Liver (tissue), 9 donors: ENCODE measurements around the gene DAAM1. TPM values are rescaled to one million over a fixed set of nuclear protein-coding genes. Genes with fewer than 3 reads are reported as not detected.
A peak's percentile ranks its signal among the peaks of the same experiment; 100 is the strongest.

Experiments
- DNase-seq: peaks from one replicate; pipeline ENCODE4 v3.0.0-alpha.2; 2017; ENCODE audit warnings: low spot score
- H3K27ac ChIP-seq, 2 donors: one replicate each; pipeline ENCODE4 v1.7.0; 2013; ENCODE audit warnings: inconsistent platforms in 2 of 2, low read length in 2 of 2, control low read depth in 1 of 2, low read depth in 1 of 2, mild to moderate bottlenecking in 1 of 2
- H3K27me3 ChIP-seq, 4 donors: one replicate each; pipeline versions ENCODE4 v1.6.1 to v1.7.0; 2013; ENCODE audit warnings: low read length in 3 of 4, inconsistent platforms in 1 of 4, mild to moderate bottlenecking in 1 of 4, moderate library complexity in 1 of 4; ENCODE audit not compliant: control insufficient read depth in 4 of 4, insufficient read depth in 4 of 4
- H3K36me3 ChIP-seq, 4 donors: one replicate each; pipeline versions ENCODE4 v1.6.1 to v1.7.0; 2013; ENCODE audit warnings: low read length in 3 of 4, mild to moderate bottlenecking in 3 of 4, low read depth in 1 of 4, moderate library complexity in 1 of 4; ENCODE audit not compliant: control insufficient read depth in 4 of 4, insufficient read depth in 3 of 4
- H3K4me1 ChIP-seq, 4 donors: one replicate each; pipeline versions ENCODE4 v1.6.1 to v1.7.0; 2013; ENCODE audit warnings: low read length in 3 of 4, mild to moderate bottlenecking in 3 of 4, moderate library complexity in 1 of 4; ENCODE audit not compliant: control insufficient read depth in 4 of 4, insufficient read depth in 4 of 4
- H3K4me3 ChIP-seq, 3 donors: one replicate each; pipeline versions ENCODE4 v1.6.1 to v1.7.0; 2013; ENCODE audit warnings: low read length in 3 of 3, control low read depth in 1 of 3, low read depth in 1 of 3, mild to moderate bottlenecking in 1 of 3
- H3K9ac ChIP-seq, 2 donors: one replicate each; pipeline ENCODE4 v1.7.0; 2013; ENCODE audit warnings: low read length in 2 of 2, mild to moderate bottlenecking in 2 of 2, moderate library complexity in 2 of 2, control low read depth in 1 of 2, low read depth in 1 of 2
- H3K9me3 ChIP-seq, 4 donors: one replicate each; pipeline versions ENCODE4 v1.6.1 to v1.7.0; 2013; ENCODE audit warnings: low read length in 3 of 4; ENCODE audit not compliant: control insufficient read depth in 4 of 4
- ATF3 ChIP-seq: IDR thresholded peaks from 2 replicates; pipeline ENCODE4 v1.6.1; 2016; ENCODE audit warnings: antibody characterized with exemption
- EGR1 ChIP-seq, 2 donors: IDR thresholded peaks; 2 replicates each; pipeline ENCODE4 v1.6.1; 2016 to 2018; ENCODE audit warnings: antibody characterized with exemption in 2 of 2, low read depth in 2 of 2
- FOXA1 ChIP-seq: IDR thresholded peaks from 2 replicates; pipeline ENCODE4 v1.6.1; 2016; ENCODE audit warnings: antibody characterized with exemption
- FOXA2 ChIP-seq: IDR thresholded peaks from 2 replicates; pipeline ENCODE4 v1.6.1; 2016; ENCODE audit warnings: antibody characterized with exemption
- GABPA ChIP-seq, 2 donors: IDR thresholded peaks in 1 of 2; conservative IDR thresholded peaks in 1 of 2; 2 replicates each; pipeline ENCODE4 v1.6.1; 2016; ENCODE audit warnings: antibody characterized with exemption in 2 of 2, mild to moderate bottlenecking in 1 of 2, moderate library complexity in 1 of 2
- HNF4A ChIP-seq, 2 donors: conservative IDR thresholded peaks; 2 replicates each; pipeline ENCODE4 v1.6.1; 2016; ENCODE audit warnings: antibody characterized with exemption in 2 of 2, mild to moderate bottlenecking in 2 of 2
- HNF4G ChIP-seq: IDR thresholded peaks from 2 replicates; pipeline ENCODE4 v1.6.1; 2016; ENCODE audit warnings: antibody characterized with exemption
- MAX ChIP-seq: IDR thresholded peaks from 2 replicates; pipeline ENCODE4 v1.6.1; 2016; ENCODE audit warnings: antibody characterized with exemption
- NR2F2 ChIP-seq: IDR thresholded peaks from 2 replicates; pipeline ENCODE4 v1.6.1; 2016; ENCODE audit warnings: antibody characterized with exemption
- RAD21 ChIP-seq, 2 donors: IDR thresholded peaks; 2 replicates each; pipeline ENCODE4 v1.6.1; 2016; ENCODE audit warnings: antibody characterized with exemption in 2 of 2, mild to moderate bottlenecking in 2 of 2
- REST ChIP-seq: IDR thresholded peaks from 2 replicates; pipeline ENCODE4 v1.6.1; 2016; ENCODE audit warnings: antibody characterized with exemption, mild to moderate bottlenecking
- RXRA ChIP-seq, 2 donors: IDR thresholded peaks; 2 replicates each; pipeline ENCODE4 v1.6.1; 2017 to 2018; ENCODE audit warnings: antibody characterized with exemption in 2 of 2, mild to moderate bottlenecking in 1 of 2
- SP1 ChIP-seq: IDR thresholded peaks from 2 replicates; pipeline ENCODE4 v1.6.1; 2018; ENCODE audit warnings: antibody characterized with exemption, mild to moderate bottlenecking
- TAF1 ChIP-seq: conservative IDR thresholded peaks from 2 replicates; pipeline ENCODE4 v1.6.1; 2016; ENCODE audit warnings: antibody characterized with exemption, mild to moderate bottlenecking
- YY1 ChIP-seq: IDR thresholded peaks from 2 replicates; pipeline ENCODE4 v1.6.1; 2016; ENCODE audit warnings: antibody characterized with exemption, mild to moderate bottlenecking
- ZBTB33 ChIP-seq: IDR thresholded peaks from 2 replicates; pipeline ENCODE4 v1.6.1; 2016; ENCODE audit warnings: antibody characterized with exemption
- WGBS: extraction: QIAGEN DNeasy Blood & Tissue Kit; methylation state at CpG from one replicate; pipeline ENCODE4 v1.1.7; 2013; 5-methylcytosine and 5-hydroxymethylcytosine counted together
- polyA plus RNA-seq, 2 donors: library from polyadenylated mRNA; stranded (reverse) in 1 of 2; unstranded in 1 of 2; fragments of 200-250 nt in 1 of 2; fragments of >200 nt in 1 of 2; fragmentation: Nextera tagmentation in 1 of 2; extraction: Ambion mirVana in 1 of 2; gene quantifications; one replicate each; pipeline versions ENCODE4 v1.2.1 to v1.2.3, GENCODE V29; 2013 to 2015
- total RNA-seq, 2 donors: library from RNA; depleted of rRNA; stranded (reverse); fragments of >200 nt; gene quantifications; one replicate each; pipeline ENCODE4 v1.2.3, GENCODE V29; 2014
- donor health status: healthy.
- donor health status: healthy.
- donor health status: healthy.
- donor health status: healthy.
- donor health status: healthy.

Gene DAAM1
- total and polyA plus RNA-seq, 4 donors, result 9.5 to 28.4 (median 18.5) TPM

- TF ChIP-seq FOXA1, result no peak
- no peak for TF ChIP-seq TAF1
- TF ChIP-seq YY1, result no peak
- no peak for TF ChIP-seq HNF4A (conservative IDR thresholded peaks at IDR 0.05)
- no peak for TF ChIP-seq NR2F2
- TF ChIP-seq RAD21 (IDR thresholded peaks at IDR 0.05), result no peak
Measured at GRCh38 chr14:59356312-59356711, 167.8 kb downstream of the DAAM1 start.

GRCh38 chr14:59356767-59357166 lies 168.3 kb downstream of the DAAM1 start:
- Histone ChIP-seq H3K36me3 (peaks cover 2 to 37% (median 21%) of the 10 kb centered on the region in 4 donors), H3K27me3 (no peaks in the 10 kb centered on the region), H3K4me3 (no peak overlapping the region), H3K27ac (no peak overlapping the region), H3K4me1 (peaks cover 0 to 5% (median 3%) of the 10 kb centered on the region in 4 donors), H3K9ac (no peak overlapping the region), H3K9me3 (no peaks in the 10 kb centered on the region)
- 92% methylated on average over 3 of the region's 3 CpGs for WGBS
- no peak for DNase-seq
- TF ChIP-seq HNF4A (conservative IDR thresholded peaks at IDR 0.05) (no peak), FOXA2 (no peak), REST (no peak)

More at GRCh38 chr14:59356312-59356711, 167.8 kb downstream of the DAAM1 start:
- DNase-seq, result no peak
- 91% methylated on average over 2 of the region's 2 CpGs for WGBS
- Histone ChIP-seq H3K4me1 (peaks cover 0 to 5% (median 3%) of the 10 kb centered on the region in 4 donors), H3K9ac (no peak overlapping the region), H3K4me3 (no peak overlapping the region), H3K27me3 (no peaks in the 10 kb centered on the region), H3K36me3 (peaks cover 2 to 37% (median 22%) of the 10 kb centered on the region in 4 donors), H3K9me3 (no peaks in the 10 kb centered on the region), H3K27ac (no peak overlapping the region)

- H3K27me3 ChIP-seq, result no peaks in the 10 kb centered on the region
- peaks cover 2 to 37% (median 17%) of the 10 kb centered on the region in 4 donors for H3K36me3 ChIP-seq
- H3K4me1 ChIP-seq, result peaks cover 0 to 5% (median 3%) of the 10 kb centered on the region in 4 donors
- H3K9ac ChIP-seq, result no peak overlapping the region
- 33% methylated on average over 1 of the region's 1 CpG for WGBS
- H3K4me3 ChIP-seq, result no peak overlapping the region
- H3K27ac ChIP-seq, result no peak overlapping the region
- no peaks in the 10 kb centered on the region for H3K9me3 ChIP-seq
- no peak for DNase-seq
- TF ChIP-seq ATF3 (no peak), REST (no peak), MAX (peak; percentile 54), HNF4A (conservative IDR thresholded peaks at IDR 0.05) (peak; percentile 57 to 75), RXRA (IDR thresholded peaks at IDR 0.05) (peak; percentile 91 to 93), HNF4G (no peak), GABPA (IDR thresholded peaks at IDR 0.05 in 1 of 2, conservative IDR thresholded peaks at IDR 0.05 in 1 of 2) (no peak), YY1 (peak; percentile 60), RAD21 (IDR thresholded peaks at IDR 0.05) (peak; percentile 48 to 65), FOXA1 (no peak), EGR1 (IDR thresholded peaks at IDR 0.05; ENCODE audit: low read depth in 2 of 2) (peak in 1 of 2 donors; percentile 48), NR2F2 (peak; percentile 34), SP1 (peak; percentile 73), ZBTB33 (no peak)
Measured at GRCh38 chr14:59358102-59358501, 169.6 kb downstream of the DAAM1 start.
